ENCODE data around the gene CAMSAP1.
A peak's percentile ranks its signal among the peaks of the same experiment; 100 is the strongest.
"Not testable (repeated sequence)": the region's sequence is repeated elsewhere in the genome, so short reads cannot be mapped to it uniquely, and the experiment has no call there.

Gene CAMSAP1, protein sequence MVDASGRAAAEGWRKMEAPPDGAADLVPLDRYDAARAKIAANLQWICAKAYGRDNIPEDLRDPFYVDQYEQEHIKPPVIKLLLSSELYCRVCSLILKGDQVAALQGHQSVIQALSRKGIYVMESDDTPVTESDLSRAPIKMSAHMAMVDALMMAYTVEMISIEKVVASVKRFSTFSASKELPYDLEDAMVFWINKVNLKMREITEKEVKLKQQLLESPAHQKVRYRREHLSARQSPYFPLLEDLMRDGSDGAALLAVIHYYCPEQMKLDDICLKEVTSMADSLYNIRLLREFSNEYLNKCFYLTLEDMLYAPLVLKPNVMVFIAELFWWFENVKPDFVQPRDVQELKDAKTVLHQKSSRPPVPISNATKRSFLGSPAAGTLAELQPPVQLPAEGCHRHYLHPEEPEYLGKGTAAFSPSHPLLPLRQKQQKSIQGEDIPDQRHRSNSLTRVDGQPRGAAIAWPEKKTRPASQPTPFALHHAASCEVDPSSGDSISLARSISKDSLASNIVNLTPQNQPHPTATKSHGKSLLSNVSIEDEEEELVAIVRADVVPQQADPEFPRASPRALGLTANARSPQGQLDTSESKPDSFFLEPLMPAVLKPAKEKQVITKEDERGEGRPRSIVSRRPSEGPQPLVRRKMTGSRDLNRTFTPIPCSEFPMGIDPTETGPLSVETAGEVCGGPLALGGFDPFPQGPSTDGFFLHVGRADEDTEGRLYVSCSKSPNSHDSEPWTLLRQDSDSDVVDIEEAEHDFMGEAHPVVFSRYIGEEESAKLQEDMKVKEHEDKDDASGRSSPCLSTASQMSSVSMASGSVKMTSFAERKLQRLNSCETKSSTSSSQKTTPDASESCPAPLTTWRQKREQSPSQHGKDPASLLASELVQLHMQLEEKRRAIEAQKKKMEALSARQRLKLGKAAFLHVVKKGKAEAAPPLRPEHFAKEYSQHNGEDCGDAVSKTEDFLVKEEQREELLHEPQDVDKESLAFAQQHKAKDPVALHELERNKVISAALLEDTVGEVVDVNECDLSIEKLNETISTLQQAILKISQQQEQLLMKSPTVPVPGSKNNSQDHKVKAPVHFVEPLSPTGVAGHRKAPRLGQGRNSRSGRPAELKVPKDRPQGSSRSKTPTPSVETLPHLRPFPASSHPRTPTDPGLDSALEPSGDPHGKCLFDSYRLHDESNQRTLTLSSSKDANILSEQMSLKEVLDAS (N-terminal part only)

DNA sequence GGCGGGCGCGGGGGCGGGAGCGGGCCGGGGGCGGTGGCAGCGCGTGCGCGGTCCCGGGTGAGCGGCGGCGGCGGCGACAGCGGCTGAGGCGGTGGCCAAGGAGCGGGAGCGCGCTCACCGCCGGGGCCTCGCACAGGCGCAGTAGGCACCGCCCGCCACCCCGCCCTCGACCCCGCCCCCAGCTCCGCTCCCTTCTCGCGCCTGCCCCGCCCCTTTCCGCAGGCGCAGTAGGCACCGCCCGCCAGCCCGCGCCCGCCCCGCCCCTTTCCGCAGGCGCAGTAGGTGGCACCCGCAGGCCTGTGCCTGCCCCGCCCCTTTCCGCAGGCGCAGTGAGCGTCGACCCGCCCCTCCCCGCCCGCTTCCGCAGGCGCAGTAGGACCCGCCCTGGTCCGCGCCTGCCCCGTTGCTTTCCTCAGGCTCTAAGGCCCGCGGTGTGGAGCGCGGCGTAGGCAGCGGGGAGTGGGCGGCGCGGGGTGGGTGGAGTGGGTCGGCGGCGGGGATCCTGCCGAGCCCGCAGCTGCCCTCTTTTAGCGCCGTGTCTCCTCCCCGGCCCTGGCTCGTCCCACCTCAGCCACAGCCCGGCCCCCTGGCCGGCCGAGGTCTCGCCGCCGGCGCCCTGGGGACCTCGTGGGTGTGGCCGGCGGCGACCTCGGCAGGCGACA is at the start of gene CAMSAP1:
Gene CAMSAP1, minus strand, starts transcription at position 116 of the 662 bp plus-strand sequence. CDS start 387 bp downstream, outside the sequence.
- DNase-seq (ENCODE audit: extremely low read depth, low read depth) = peak; percentile 86
- TF ChIP-seq, protein P1, sequence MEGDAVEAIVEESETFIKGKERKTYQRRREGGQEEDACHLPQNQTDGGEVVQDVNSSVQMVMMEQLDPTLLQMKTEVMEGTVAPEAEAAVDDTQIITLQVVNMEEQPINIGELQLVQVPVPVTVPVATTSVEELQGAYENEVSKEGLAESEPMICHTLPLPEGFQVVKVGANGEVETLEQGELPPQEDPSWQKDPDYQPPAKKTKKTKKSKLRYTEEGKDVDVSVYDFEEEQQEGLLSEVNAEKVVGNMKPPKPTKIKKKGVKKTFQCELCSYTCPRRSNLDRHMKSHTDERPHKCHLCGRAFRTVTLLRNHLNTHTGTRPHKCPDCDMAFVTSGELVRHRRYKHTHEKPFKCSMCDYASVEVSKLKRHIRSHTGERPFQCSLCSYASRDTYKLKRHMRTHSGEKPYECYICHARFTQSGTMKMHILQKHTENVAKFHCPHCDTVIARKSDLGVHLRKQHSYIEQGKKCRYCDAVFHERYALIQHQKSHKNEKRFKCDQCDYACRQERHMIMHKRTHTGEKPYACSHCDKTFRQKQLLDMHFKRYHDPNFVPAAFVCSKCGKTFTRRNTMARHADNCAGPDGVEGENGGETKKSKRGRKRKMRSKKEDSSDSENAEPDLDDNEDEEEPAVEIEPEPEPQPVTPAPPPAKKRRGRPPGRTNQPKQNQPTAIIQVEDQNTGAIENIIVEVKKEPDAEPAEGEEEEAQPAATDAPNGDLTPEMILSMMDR (IDR thresholded peaks at IDR 0.05; ENCODE audit: low read depth, low read length) = no peak

DNA sequence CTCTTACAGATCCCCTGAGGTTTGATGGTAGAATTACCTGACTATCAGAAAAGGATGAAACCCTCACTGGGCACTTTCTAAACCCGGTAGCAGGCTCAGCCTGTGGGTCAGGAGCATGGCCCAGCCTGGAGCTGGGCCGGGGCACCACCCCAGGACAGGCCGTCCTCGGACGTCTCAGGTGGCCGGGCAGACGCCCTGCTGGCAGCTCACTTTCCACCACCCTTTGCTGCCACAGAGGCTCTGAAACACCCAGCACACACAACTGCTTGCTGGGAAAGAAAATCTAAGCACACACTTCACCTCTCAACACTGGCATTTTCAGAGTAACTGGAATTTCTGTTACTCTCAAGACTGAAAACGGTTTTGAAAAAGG is 49.4 kb upstream of the CAMSAP1 start:
- DNase-seq (ENCODE audit: extremely low read depth, low read depth) = no peak
- TF ChIP-seq, protein P1 (IDR thresholded peaks at IDR 0.05; ENCODE audit: low read depth, low read length) = no peak

DNA sequence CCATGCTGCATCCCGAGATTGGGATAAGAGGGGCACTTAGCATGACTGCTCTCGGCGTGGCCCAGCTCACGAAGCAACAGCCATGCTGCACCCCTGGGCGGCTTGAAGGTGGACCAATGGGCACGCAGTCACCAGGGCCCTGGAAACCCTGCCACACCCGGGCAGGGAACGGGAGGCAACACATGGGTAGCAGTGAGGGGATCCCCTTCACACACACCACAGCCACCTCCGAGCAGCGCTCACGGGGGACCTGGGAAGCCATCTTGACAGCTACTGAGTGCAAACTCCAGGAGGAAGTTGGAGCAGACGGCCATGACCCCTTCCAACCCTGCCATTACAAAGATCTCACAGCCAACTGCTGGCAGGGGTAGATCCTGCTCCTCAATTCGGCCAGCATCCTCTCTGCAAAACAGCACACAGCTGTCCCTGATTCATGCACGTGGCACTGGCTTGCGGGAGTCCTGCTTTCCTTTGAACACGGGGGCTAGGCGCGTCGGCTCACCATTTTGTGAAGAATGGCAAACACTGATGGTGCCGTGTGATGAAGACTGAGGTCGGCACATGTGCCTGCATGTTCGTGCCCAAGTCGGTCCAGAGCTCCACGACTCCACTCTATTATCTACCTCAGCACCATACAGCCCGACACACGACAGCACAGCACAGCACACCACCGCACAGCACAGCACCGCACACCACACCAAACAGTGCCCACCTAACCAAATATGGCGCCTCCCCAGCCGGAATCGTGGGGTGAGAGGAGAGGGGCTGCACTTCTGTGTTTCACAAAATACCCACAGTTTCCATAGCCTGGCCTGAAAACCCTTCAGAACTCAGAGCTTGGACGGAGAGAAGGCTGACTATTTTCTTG is 48.8 kb upstream of the CAMSAP1 start:
- no peak for DNase-seq (ENCODE audit: extremely low read depth, low read depth)
- TF ChIP-seq, protein P1 (IDR thresholded peaks at IDR 0.05; ENCODE audit: low read depth, low read length) = no peak

DNA sequence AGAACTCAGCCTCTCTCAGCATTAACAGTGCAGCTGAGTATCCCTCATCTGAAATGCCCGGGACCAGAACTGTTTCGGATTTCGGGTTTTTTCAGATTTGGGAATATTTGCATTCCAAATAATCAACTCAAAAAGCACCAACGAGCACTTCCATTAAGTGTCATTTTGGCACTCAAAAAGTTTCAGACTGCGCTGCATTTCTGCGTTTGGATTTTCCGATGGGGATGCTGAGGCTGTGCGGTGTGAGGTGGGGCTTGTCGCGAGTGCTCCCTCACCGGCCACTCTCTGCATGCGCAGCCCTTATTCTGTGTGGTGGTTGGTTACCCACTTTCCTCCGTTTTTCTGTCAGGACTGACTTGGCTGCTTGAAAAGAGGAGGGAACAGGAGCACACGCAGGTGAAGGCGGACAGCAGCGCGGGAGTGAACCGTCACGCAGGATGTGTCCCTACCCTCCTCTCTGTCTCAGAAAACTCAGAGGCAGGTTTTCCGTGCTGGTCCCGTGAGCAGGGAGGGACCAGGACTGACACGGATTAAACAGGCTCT is 45.4 kb upstream of the CAMSAP1 start:
- TF ChIP-seq, protein P1 (IDR thresholded peaks at IDR 0.05; ENCODE audit: low read depth, low read length) = no peak
- no peak for DNase-seq (ENCODE audit: extremely low read depth, low read depth)

DNA sequence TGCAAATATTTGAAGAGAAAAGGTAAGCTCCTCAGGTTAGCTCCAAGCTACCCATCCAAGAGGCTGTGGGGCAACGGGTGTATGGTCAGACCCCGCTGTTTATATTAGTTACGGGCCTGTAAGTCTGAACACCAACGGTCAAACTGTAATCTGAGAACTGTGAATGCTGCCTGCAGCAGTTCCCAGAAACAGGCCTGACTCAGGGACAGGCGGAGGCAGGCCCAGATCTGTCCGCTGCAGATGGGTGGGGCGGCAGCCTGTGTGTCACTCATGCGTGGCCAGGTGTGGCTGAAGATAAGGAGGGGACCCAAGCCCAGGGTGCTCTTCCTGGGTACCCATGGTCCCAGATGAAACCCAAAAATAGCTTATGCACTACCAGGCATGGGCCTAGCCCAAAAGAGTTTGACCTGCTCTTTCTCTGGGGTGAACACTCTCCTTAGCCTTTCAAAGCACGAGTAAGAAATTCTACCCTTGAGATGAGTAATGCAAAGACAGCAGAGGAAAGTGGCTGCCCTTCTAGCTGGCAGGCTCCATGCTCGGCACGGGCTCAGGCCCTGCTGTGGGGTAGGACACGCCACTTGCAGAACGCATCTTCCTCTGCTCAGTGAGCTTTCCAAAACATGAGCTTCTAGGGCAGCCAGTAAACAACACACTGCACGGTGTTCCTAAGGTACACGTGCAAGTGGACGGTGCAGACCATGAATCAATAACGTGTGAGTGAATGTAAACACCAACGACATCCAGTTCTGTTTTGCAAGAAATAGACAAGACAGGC is 44.7 kb upstream of the CAMSAP1 start:
- no peak for DNase-seq (ENCODE audit: extremely low read depth, low read depth)
- TF ChIP-seq, protein P1 (IDR thresholded peaks at IDR 0.05; ENCODE audit: low read depth, low read length) = no peak

DNA sequence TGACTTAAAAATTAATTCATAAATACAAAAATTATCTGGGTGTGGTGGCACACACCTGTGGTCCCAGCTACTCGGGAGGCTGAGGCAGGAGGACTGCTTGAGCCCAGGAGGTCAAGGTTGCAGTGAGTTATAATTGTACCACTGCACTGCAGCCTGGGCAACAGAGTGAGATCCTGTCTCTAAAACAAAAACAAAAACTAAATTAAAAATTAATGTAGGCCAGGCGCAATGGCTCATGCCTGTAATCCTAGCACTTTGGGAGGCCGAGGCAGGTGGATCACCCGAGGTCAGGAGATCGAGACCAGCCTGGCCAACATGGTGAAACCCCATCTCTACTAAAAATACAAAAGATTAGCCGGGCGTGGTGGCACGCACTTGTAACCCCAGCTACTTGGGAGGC is 44.0 kb upstream of the CAMSAP1 start:
- DNase-seq (ENCODE audit: extremely low read depth, low read depth) = not testable (repeated sequence)

DNA sequence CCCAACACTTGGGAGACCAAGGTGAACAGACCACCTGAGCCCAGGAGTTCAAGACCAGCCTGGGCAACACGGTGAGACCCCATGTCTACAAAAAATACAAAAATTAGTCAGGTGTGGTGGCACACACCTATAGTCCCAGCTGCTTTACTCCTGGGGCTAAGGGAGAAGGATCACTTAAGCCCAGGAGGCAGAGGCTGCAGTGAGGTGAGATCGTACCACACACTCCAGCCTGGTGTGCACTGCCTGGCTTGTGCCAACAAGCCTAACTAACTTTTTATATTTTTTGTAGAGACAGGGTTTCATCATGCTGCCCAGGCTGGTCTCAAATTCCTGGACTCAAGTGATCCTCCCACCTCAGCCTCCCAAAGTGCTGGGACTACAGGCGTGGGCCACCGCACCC is 43.5 kb upstream of the CAMSAP1 start:
- DNase-seq (ENCODE audit: extremely low read depth, low read depth) = not testable (repeated sequence)

Measured in AG09319 (cell line).